Uterus (tissue), 2 donors: ENCODE results near the gene TIRAP.

Source experiments
- POLR2A ChIP-seq, 2 donors: fragments of 450-650 bp; IDR thresholded peaks; one replicate each; pipeline ENCODE4 v1.6.1; 2016; ENCODE audit warnings: antibody characterized with exemption in 2 of 2, mild to moderate bottlenecking in 1 of 2, moderate library complexity in 1 of 2
- TF ChIP-seq, protein P1 (sequence below), 4 experiments: fragments of 200-600 bp in 2 of 4; fragments of 450-650 bp in 2 of 4; sonication (generic) in 2 of 4; IDR thresholded peaks; one replicate each; pipeline ENCODE4 v1.5.1; 2016 to 2019; ENCODE audit warnings: antibody characterized with exemption in 4 of 4, mild to moderate bottlenecking in 2 of 4, moderate library complexity in 1 of 4

DNA sequence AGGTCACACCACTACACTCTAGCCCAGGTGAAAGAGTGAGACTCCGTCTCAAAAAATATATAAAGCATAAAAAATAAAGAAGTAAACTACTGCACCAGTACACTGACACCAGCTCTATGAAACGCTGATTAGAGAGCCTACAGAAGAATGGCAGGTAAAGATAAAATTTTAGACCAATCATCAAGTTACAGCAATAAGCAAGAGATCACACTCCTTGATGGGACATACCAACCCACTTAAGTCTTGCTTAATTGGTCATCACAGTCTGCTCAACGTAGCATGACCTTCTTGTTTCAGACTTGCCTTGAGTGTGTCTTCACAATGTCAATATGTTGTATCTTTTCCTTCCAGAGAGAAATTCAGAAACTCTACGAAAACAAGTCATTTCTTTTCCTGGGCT lies 26.7 kb upstream of the TIRAP start:
- TF ChIP-seq, protein P1, sequence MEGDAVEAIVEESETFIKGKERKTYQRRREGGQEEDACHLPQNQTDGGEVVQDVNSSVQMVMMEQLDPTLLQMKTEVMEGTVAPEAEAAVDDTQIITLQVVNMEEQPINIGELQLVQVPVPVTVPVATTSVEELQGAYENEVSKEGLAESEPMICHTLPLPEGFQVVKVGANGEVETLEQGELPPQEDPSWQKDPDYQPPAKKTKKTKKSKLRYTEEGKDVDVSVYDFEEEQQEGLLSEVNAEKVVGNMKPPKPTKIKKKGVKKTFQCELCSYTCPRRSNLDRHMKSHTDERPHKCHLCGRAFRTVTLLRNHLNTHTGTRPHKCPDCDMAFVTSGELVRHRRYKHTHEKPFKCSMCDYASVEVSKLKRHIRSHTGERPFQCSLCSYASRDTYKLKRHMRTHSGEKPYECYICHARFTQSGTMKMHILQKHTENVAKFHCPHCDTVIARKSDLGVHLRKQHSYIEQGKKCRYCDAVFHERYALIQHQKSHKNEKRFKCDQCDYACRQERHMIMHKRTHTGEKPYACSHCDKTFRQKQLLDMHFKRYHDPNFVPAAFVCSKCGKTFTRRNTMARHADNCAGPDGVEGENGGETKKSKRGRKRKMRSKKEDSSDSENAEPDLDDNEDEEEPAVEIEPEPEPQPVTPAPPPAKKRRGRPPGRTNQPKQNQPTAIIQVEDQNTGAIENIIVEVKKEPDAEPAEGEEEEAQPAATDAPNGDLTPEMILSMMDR (IDR thresholded peaks at IDR 0.05) = no peak
- no peak for TF ChIP-seq POLR2A (IDR thresholded peaks at IDR 0.05)
